HG02678 (cell line): ENCODE results near the gene SACS.
A peak's percentile ranks its signal among the peaks of the same experiment; 100 is the strongest.

Source experiments
- ATAC-seq: cut with Tn5 transposase; IDR thresholded peaks from one replicate; pipeline ENCODE4 v1.9.1; 2021; ENCODE audit warnings: mild to moderate bottlenecking, moderate library complexity; ENCODE audit not compliant: unreplicated experiment

SACS gene

DNA sequence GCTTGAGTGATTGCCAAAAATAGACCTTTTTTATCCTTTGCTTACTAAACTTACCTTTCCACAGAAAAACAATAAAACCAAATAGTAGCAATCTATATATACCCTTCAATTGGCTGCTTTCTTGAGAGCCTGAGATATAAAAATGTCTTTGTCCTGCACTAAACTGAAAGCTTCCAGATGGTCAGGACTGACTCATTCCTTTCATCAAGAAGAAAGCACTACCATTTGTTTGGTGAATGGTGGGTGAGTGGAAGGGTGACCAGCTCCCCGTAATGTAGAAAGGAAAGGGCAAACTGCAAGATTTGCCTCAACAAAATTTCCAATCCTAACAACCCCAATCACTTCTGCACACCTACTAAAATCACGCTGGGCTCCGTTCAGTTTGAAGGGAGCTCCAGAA is 67.8 kb downstream of the SACS start:
- ATAC-seq, result no peak

DNA sequence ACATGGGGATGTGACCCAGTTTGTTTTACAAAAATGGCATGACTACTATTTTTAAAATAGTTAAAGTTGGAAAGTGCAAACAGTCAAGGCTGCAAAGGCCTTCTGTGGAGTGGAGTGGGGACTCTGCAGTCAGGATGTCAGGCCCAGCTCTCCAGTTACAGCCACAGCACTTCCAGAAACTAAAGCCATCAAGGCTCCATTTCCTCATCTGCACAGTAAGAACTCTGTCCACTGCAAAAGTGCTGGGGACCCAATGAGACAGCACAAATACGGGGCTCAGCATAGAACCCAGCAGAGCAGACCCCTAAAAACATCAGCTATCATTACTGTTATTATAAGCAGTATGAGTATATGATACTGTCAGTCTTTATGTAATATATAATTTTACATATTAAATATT is 73.6 kb downstream of the SACS start:
- ATAC-seq, result no peak

DNA sequence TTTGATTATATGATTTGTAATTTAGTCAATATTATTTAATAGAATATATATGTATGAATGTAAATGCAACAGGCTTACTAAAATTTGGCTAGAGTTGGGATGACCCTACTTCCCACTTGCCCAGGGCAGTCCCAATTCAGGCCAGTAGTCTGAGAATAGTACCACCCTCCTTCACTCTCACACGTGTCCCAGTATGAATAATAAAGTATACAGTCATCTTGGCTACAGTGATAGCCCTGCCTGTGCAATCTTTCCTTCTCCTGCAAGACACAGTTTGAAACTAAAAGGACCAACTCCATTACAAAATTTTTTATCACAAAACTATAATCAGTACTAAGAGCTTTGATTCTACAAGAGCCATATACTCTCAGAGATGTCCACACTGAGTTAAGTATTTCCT is 76.2 kb downstream of the SACS start:
- ATAC-seq, result no peak

- no peak for ATAC-seq
Observed at GRCh38 chr13:23356368-23356767, 77.1 kb downstream of the SACS start.

GRCh38 chr13:23354520-23354919 is 79.0 kb downstream of the SACS start:
- ATAC-seq, result no peak

DNA sequence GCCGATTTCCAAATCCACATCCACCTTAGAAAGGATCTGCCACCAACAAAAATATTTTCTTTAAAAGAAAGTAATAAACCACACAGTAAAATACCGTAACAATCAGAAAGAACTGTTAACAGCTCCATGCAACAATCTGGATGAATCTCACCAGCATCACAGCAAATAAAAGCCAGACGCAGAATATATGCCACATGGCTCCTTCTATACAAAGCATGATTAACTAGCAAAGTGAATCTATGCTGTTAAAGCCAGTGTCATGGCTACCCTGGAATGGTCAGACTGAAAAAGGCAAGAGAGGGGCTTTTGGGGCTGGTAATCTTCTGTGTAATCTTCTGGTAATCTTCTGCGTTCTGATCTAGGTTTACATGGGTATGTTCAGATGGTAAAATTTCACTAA is 81.3 kb downstream of the SACS start:
- no peak for ATAC-seq

GRCh38 chr13:23350009-23350408 is 83.5 kb downstream of the SACS start:
- no peak for ATAC-seq

- ATAC-seq, result no peak
Observed at GRCh38 chr13:23349161-23349897, 84.2 kb downstream of the SACS start.

DNA sequence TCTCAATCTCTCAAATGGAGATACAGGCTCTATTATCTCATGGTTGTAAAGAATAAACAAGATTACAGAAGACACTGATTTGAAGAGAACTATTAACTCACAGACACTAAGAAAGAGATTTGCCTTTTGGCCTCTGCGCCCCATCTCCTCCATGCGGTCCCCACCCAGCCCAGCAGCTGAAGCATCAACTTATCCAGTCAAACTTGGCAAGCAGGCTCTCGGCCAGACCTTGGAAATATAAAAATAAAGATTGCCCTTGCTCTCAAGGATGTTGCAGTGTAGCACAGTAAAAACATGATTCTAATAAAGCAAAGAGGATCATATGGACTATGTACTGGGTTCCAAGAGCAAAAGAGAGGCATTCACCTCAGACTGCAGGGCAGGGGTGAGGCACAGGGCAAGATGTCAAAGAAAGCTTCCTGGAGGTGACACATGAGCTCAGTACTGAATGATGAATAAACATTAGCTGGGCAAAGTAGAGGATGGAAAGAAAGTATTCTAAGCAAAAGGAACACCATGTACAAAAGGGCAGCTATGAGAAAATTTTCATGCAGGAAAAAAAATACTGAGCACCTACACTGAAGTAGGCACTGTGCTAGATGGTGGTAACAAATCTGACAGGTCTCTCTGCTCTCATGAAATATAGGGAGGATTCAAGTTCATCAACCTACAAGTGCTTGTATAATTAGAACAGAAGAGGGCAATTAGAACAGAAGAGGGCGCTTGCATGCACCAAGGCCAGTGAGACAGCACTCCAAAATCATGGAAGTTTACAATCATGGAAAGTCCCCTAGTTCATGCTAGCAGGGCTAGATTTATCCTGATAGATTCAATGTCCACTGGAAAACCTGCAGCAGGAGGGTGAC is 85.0 kb downstream of the SACS start:
- ATAC-seq, result no peak

DNA sequence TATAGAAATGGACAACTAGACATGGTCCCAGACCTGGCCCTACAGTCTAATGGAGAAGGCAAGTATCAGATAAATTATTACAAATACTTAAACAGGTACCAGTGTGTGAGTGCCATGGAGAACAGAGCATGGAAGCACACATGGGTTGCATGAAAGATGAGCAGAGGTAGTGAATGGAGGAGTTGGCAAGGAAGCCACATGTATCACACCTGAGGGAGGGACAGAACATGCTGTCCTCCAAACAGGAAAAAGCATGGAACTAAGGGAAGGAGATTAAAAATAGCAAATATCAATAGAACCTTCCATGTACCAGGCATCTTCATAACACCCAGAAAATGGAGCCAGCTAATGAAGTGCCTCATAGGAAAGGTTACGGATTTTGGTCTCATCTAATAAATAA is 85.9 kb downstream of the SACS start:
- ATAC-seq, result no peak

DNA sequence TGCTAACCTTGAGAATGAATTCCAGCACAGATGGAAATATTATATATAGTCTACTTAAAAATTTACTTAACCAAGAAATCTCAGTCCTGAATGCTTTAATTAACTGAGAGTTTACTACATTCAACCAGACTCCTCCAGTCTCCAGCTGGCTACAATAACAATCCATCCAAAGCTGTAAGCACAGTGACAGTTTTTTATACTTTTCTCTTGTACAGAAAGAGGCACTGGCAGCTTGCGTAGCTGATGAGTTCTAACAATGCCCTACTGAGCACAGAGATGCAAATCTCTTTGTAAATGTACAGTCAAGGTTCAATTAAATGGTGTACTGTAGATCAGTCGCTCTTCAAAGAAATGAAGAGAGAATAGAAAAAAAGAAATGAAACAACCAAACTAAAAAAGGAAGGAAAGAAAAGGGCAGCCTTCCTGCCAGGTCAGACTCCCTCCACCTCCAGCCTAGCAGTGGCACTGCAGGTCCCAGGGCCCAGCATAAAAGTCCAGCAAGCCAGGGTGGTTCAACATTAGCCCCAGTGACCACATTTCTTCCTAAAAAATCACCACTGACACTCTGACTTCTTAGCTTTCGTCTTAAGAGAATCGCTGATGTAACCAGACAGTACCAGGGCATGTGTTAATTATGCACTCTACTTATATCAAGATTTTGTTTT is 88.4 kb downstream of the SACS start:
- ATAC-seq, result no peak

GRCh38 chr13:23339225-23339624 is 94.3 kb downstream of the SACS start:
- ATAC-seq, result no peak

DNA sequence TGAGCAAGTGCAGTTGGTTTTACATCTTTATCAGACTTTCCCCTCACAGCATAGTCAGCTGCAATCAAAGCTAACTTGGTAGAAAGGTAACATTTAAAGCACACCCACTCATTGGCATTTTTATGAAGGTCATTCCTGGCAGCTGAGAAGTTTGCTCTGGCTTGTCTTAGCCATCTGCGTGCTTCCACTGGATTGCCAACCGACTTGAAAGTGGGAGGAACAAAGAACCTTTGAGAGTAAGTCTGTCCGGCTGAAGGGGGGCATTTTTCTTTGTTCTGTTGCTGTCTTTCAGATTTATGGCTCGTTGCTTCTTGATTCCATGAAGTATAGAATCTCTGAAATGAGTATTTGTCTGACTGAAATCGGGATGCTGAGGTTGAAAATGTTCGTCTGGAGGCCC is 103.1 kb downstream of the SACS start:
- ATAC-seq, result no peak

DNA sequence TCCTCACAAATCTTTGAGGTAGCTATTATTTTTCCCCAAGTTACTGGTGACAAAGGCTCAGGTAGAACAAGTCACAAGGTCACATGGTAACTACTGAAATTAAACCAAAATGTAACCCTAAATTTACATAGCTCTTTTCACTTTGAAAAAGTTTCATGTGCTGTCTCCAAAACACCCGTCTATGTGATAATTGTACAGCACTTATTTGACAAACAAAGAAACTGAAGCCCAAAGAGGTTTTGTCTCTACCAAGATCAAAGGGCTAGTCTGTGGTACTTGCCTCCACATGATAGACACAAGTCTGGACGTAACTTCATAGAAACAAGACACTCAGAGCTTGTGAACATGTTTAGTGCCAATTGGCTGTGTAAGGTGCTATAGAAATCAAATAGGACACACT is 108.3 kb downstream of the SACS start:
- ATAC-seq, result peak; percentile 46

DNA sequence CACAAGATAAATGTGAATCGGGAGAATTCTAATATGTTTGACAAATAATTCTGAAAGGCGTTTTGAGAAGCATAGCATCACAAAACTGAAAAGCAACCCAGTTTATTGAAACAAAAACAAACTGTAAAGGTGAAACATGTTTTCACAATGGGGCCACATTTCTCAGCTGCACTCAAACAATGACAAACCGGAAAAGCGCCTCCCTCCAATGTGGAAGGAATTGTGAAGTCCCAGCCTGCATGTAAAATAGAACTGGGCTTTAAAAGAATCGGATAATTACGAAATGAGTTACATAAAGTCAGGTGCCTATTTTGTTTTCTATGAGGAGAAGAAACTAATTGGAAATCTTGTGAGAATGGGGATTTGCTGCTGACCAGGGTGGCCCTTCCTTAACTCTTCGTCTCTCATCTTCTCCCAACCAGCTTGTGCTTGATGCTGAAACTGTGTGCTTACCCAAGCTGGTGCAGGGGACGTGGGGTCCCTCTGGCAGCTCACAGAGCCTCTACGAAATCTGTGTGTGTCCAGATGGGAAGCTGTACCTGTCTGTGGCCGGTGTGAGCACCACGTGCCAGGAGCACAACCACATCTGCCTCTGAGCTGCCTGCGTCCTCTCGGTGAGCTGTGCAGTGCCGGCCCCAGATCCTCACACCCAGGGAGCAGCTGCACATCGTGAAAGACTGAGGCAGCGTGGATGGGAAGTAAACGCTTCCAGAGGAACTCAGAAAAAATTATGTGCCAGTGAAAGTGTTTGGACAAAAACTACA is 109.4 kb downstream of the SACS start:
- ATAC-seq, result no peak

- no peak for ATAC-seq
Observed at GRCh38 chr13:23322353-23323336, 110.9 kb downstream of the SACS start.

GRCh38 chr13:23321535-23322241 is 111.8 kb downstream of the SACS start:
- peak; percentile 81 for ATAC-seq

DNA sequence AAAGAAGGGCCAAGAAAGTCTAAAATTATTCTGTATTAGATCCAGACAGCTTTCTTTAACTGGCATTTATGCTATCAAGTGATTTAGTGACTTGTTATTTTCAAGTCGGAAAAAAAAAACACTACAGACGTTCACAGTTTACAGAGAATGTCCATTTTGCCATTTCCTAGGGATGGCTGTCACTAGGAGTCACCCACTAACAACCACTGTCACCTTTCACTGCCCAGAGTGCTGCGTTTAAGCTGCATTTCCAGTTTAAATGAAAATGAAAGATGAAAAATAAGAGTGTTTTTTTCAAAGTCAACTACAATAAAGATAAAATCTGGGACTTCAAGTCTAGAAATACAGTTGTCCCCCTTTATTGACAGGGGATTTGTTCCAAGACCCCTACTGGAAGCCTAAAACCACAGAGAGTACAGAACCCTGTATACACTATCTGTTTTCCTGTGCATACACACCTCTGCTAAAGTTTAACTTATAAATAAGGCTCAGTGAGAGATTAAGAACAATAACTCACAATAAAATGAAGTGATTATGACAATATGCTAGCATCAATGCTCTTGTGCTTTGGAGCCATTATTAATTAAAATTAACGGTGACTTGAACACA is 112.5 kb downstream of the SACS start:
- peak; percentile 15 for ATAC-seq

DNA sequence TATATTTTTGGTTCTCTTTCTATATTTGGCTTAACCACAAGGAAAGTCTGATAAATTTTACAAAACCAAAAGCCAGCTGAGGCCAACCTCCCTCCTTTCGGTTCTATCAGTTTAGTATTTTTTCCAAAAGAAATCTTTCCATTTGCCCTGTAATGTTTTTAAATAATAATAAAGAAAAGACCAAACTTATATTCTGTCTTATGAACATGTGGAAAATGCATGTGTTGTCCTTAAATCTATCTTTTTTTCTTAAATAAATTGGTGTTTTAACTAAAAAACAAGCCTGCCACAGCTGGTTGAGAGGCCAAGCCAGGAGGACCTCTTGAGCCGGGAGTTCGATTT is 113.6 kb downstream of the SACS start:
- no peak for ATAC-seq
